Measurements from ENCODE around the gene SLC38A10.
A peak's percentile ranks its signal among the peaks of the same experiment; 100 is the strongest.

SLC38A10 gene

DNA sequence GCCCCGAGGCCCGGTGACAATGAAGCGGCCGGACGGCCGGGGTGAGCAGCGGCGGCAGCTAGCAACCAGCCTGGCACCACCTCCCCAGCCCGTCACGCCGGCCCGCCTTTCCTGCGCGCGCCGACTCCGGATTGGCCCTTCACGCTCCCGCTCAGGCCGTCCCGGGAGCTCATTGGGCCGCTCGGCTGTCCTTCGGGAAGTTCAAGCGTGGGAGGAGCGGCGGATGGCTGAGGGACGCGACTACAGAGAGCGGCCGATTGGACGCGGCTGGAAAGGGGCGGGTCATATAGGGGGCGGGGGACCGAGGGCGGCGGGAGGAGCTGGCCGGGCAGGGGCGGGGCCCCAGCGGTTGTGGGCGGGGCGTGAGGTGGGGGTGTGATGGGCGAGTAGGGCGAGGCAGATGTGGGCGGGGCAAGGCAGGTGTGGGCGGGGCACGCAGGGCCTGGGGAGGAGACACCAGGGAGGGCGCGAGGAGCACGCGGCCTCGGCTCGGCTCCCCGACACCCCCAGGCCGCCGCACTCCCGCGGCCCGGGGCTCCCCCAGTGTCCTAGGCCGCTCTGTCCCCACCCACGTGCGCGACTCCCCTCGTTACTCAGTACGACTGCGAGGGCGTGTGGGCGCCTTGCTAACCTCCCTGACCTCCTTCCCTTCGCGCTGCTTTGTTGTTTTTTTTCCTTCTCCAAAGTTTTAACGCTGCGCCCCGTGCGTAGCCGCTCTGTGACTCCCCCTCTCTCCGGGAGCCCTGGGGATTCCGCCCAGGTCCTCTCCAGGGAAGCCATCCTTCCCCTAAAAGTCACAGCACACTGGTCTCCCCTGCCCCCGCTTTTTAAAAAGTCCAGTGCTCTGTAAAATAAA is 72.0 kb downstream of the SLC38A10 start, which contains the start of gene CEP131:
Gene CEP131, minus strand, starts transcription at position 60 of the 856 bp plus-strand sequence. CDS start 2,909 bp downstream, outside the sequence.
- DNase-seq, result peak; percentile 100

DNA sequence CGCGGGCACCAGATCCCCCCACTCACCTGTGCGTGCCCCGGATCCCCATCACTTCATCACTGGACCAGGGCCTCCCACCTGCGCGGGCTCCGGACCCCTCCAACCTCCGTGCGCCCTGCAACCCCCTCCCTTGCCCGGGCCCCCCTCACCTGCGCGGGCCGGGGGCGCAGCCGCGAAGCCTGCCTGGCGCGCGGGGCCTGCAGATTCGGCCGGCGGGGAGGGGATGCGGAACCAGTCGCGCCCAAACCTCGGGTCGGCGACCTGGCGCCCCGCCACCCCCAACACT is 72.5 kb downstream of the SLC38A10 start:
- DNase-seq, result no peak

DNA sequence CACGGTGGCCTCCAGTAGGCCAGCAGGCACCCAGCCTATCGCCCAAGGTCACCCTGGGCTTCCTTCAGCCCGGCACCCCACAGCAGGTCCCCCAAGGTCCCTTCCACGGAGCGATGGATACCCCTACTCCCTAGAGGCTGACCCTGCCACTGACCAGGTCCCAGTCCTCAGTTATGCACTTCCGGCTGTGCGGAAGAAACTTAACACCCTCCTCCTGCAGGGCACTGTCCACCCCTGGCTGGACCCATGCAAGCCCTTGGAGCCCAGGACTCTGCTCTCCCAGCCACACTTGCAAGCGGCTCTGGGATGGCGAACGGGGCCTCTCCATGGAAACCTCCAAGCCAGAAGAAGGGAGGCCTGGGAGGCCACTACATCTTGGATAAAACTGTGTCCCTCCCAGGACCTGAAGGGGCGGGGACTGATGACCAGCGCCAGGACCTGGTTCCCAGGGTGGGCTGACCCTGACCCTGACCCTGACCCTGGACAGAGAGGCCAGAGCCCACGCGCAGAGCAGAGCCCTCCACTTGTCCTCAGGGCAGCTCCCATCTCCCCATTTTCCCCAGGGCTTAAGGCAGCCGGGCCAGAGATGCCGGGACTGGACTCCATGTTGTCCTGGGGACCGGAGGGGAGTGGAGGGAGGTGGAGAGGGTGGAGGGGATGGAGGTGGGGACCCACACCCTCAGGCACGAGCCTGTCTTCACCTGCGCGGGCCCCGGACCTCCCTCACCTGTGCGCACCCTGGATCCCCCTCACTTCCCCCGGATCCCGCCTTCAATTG is 73.1 kb downstream of the SLC38A10 start:
- no peak for DNase-seq

DNA sequence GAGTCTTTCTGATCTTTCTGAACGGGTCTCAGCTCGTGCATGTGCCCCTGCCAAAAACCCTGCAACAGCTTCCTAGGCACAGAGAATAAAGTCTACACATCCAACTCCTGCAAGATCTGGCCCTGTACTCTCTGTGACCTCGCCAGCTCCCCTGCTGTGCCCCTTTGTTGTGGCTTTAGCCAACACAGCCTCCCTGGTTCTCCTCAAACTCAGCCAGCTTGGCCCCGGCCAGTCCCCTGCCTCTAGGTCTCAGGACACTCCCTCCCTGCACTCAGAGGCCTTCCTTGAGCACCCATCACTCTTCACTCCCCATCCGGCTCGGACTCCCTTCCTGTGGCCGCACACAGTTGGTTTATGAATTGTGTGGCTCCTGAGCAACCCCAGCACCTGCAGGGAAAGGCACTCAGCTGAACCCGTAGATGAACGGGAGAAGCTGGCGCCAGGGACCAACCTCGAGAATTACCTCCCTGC is 73.7 kb downstream of the SLC38A10 start:
- DNase-seq, result no peak

DNA sequence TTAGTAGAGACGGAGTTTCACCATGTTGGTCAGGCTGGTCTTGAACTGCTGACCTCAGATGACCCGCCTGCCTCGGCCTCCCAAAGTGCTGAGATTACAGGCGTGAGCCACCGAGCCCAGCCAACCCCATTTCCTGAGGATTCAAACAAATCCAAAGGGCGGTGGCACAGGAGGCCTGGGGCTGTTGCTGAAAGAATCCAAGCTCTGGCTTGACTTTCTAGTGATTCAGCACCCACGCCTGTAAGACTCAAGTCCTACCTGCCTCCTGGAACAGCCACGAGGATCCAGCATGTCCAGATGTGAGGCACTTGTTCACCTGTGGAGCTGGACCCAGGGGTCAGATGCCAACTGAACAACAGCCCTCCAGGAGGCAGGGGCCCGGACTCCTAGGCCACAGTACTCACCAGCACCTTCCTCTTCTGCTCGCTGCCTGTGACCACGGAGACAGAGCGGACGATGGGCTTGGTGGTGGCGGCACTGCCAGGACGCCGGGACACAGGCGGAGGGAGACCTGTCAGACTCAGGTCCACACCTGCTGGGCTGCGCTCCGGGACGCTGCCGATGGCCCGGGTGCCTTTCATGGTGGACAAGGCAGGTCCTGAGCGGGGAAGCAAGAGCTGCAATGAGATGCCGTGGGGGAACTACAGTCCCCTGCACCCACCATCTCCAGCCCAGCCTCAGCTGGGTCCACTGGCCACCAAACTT is 75.5 kb downstream of the SLC38A10 start:
- DNase-seq, result no peak

DNA sequence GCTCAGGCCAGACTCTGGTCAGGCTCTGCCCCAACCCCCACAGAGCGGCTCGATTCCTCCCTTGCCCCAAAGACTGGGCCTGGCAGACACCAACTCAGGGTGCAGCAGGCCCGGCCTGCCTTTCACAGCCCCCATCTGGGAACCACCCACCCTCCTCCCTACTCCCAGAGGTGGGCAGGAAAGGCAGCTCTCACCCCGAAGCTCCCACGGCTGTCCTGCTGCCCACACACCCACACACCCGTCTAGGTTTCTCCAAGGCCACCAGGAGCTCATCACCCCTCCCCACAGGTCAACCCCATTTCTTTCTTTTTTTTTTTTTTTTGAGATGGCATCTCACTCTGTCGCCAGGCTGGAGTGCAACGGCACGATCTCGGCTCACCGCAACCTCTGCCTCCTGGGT is 76.1 kb downstream of the SLC38A10 start:
- DNase-seq, result no peak

DNA sequence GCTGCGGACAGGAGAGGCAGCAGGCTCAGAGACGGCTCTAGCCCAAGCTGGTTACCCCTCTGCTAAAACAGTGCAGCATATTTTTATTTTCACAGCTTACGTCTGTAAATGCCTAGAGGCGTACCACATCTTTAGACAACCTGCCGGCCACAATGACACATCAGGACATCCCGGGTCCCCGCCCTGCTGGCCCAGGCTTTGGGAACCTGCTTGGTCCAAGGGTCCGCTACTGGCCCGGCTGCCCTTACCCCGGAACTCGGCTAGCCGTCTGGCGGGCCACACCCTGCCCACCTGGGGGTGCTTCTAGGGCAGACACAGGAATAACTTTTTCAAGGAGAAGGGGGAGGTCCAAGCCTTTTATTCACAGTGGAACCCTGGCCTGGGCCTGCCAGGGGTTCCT is 76.6 kb downstream of the SLC38A10 start:
- no peak for DNase-seq

DNA sequence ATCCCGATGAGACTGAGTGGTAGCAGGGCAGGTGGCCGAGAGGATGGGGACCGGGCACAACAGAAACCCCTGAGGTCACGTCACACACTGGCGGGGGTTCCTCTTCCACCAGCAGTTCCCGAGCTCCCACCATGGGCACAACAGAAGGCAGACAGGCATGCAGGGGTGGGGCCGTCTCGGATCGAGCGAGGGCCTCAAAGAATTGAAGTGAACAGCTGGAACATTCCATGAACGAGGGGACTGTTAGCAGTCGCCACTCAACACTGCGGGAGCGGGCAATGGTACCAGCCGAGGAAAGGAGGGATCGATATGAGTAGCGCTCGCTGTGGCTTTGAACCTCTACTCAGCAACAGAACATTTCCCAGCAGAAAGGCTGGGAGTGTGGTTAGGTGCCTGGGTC is 77.6 kb downstream of the SLC38A10 start:
- DNase-seq, result no peak

DNA sequence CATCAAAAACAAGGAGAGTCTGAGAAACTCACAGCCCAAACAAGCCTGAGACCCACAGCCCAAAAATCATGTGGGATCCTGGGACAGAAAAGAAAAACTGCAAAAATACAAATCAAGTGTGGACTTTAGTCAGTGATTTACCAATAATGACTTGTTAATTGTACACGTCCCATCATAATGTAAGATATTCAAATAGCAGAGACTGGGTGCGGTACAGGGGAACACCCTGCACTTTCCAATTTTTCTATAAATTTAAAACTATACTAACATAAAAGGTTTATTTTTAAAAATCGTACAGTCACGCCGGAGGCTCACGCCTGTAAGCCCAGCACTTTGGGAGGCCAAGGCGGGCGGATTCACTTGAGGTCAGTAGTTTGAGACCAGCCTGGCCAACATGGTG is 81.1 kb downstream of the SLC38A10 start:
- DNase-seq, result no peak

DNA sequence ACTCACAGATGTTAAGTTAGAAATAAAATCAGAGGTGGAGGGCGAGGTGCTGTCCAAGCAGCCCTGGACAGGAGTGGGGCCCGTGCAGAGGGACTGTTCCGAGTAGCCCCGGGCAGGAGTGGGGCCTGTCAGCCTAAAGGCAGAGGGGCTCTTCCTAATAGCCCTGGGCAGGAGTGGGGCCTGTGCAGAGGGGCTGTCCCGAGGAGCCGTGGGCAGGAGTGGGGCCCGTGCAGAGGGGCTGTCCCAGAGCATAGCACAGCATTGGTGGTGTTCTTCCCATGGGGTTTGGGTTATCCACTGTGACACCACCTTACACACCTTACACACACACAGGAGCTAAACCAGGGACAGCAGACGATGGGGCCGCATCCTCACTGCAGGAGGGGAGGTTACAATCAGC is 82.7 kb downstream of the SLC38A10 start:
- no peak for DNase-seq

DNA sequence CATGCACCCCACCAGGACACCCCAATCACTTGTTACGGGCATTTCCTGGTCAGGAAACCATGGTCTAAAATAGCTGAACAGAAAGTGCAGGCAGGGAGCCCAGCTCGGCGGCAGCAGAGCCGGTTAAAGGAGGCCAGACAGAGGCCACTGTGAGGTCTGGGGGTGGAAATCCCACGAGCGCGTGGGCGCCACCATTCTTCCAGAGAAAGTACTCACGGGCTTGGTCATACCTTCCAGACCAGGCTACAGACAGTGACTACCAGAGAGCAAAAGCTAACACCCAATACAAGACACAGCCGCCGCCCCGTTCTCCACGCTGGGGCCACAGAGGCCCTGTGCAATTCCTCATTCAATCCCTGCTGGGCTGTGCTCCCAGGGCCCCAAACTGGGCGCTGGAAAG is 84.2 kb downstream of the SLC38A10 start:
- no peak for DNase-seq

DNA sequence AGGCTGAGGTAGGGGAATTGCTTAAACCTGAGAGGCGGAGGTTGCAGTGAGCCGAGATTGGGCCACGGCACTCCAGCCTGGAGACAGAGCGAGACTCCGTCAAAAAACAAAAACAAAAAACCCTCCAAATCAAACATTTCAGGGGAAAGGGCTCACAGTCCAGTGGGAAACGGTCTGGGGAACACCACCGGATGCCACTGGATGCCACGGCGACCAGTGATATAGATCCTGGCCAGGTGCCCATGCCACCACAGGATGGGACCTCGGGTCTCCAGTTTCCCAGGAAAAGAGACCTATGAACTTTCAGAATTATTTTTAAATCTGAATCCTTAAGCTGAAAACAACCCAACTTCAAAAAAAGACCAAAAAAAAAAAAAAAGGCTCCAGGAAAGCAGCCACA is 84.6 kb downstream of the SLC38A10 start:
- no peak for DNase-seq

DNA sequence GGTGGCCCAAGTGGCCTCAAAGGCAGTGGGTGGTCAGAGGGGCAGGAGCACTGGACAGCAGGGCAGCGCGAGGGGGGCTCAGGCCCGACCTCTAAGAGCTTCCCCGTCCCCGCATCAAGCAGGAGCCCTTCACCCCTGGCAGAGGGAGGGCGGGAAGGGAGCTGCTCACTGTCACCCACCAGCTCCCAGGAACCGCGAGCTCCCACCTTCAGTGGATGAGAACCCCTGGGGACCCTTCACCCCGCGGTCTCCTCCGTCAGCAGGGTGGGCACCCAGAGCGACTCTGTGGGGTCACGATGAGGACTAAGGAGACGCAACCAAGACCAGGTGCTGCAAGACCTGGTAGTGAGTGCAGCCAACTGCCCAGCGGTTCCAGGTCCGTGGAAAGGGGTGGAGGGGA is 86.0 kb downstream of the SLC38A10 start:
- no peak for DNase-seq

DNA sequence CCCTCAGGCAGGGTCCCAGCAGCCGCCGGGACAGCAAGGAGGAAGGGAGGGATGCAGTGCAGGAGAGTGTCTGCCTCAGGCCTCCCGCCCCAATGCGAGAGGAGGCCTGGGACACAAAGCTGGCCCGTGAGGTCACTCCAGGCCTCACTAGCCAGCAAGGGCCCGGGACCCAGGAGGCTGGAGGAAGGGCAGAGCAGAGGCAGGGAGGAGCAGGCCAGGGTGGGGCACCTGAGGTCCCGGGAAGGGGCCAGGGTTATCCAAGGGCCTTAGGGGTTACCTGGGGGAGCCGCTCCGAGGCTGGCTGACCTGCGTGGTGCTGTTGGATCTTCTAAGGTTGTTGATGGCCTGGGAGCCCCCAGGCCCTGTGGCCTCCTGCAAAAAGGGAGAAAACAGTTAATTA is 86.5 kb downstream of the SLC38A10 start:
- DNase-seq, result no peak

DNA sequence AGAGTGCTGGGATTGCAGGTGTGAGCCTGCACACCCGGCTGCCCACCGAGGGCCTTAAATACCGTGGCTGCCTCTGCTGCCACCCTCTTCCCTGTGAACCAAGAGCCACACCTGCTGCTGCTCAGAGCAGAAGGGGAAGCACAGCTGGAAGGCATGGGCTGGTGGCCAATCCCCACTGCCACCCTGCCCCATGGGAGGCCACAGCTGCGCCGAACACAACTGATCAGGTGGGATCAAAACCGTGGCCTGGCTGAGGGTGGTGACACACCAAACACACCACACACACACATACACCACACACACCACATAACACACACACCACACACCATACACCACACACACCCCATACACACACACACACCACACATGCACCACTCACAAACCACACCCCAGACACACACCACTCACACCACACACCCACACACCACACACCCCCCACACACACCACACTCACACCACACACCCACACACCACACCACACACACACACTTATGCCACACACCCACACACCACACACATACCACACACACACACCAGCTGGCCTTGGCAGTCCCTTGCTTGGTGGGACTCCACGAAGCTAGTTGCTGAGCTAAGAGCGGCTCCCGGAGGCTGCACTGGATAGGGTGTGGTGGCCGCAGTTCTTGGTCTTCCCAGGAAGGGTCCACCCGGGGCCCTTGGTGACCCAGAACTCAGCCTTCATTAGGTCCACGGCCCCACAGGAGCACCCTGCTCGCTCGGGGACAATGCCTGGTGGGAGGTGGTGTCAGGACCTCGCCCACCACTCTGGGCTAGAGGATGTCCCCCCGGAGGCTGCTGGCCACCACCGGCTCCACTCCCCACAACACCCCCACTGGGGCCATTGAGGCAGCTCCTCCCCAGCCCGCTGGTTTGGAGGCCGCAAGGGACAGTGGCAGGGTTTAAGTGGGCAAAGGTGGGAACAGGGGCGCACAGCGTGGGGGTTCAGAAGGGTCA is 87.2 kb downstream of the SLC38A10 start:
- no peak for DNase-seq

DNA sequence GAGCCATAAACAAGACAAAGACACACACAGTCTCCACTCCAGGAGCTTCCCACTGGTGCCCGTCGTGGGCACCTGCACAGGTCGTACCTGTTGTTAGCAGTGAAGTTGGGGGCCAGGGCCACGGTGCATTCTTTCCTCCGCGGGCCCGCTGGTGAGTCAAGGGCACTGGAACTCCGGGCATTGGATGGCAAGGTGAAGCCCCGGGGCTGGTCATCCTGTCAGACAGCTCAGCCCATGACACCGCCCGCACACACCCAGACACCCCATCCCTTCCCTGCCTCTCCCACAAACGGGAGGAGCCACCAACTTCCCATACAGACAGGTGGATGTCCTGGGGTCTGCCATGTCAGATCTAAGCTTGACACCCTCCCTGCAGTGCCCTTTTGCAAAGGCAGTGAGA is 88.5 kb downstream of the SLC38A10 start:
- no peak for DNase-seq

DNA sequence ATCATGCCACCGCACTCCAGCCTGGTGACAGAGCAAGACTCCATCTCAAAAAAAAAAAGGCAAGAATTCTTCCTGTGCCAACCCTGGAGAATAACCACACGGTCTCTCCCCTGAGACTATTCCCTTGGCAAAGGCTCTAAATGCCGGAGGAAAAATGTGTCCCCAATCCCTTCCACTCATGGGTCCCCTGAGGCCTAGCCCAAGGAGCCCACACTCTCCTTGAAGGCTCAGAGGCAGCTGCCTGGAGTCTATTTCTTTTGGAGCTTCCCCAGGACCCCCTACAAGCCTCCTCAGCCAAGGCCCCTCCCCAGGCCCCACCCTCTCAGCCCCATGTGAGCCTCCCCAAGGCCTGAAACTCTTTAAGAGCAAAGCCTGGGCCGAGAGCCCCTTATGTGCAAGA is 88.9 kb downstream of the SLC38A10 start:
- DNase-seq, result no peak

DNA sequence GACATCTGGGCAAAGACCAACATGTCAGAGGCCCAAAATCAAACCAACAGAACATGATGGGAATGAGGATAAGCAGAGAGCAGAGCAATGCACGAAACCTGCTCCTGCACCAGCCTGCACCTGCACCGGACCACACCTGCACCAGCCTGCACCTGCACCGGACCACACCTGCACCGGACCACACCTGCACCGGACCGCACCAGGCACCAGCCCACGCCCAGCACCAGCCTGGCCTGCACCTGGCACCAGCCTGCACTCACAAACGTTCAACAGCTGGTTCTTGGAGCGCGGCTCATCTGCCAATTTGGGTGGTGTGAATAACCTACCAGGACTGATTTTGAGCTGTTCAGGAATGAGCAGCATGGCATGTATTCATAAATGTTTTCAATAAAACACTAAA is 90.5 kb downstream of the SLC38A10 start:
- DNase-seq, result no peak

DNA sequence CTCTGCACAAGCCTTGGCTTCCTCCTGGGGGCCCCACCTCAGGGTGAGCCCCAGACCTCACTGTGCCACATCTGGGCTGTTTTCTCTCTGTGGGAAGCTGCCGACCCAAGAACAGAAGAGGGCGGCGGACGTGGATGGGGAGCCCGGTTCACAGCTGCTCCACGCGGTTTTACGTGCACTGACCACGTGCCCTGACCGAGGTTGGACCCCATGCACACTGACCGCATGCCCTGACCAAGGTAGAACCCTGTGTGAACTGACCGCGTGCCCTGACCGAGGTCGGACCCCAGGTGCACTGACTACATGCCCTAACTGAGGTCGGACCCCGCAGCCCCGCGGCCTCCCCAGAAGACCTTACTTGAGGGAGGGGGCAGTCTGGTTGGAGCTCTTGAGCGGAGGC is 92.0 kb downstream of the SLC38A10 start:
- no peak for DNase-seq

DNA sequence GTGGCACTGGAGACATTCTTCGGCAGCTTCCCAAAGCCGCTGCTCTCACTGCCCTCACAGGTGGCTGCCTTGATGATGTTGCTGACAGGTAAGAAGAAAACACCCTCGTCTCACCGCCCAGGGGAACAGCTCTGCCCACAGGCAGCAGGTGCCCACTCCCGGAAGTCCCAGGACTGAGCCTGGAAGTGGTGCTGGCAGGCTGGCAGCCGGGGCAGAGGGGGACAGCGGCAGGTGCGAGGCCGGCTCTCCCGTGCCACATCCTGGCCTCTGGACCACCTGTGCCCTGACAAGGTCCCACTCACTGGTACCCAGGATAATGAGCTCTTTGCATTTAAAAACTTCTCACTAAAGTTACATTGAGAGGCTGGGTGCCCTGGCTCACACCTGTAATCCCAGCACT is 92.8 kb downstream of the SLC38A10 start:
- no peak for DNase-seq

DNA sequence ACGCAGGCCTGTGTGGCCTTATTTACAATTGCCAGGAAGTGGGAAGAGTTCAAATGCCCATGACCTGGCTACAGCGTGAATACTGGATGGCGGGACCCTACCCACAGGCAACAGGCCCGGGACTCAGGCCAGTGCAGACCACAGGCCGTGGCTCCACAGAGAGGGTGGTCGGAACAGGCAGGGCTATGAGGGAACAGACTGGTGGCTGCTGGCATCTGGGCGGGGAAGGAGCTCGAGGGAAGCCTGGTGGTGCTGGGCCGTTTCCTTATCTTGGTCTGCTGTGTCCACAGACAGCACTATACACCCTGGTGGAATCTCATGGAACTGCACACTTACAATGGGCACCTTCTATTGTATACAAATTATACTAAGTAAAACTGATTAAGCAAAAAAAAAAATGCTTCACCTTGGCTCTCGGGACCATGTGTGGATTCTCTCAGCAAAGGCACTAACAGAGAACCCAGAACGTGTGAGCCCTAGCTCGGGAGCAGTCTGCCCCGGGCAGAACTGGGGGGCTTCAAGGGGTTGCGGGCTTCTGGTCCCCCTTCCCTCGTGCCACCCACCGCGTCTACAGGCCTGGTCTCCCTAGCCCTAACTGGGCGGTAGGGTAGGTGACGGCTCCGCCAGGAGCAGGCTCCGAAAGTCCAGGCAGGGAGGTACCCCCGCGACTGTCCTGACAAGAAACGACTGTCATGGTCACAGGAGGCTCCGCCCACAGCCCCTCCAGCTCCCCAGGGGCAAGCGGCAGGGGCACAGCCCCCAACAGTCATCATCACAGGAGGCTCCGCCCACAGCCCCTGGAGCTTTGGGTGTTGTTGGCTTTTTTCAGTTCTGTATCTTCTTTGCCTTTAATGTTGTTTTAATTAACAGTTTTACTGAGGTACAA is 94.2 kb downstream of the SLC38A10 start:
- DNase-seq, result no peak

All from NCI-H774 (cell line).